Fibroblast of mammary gland (primary cell): ENCODE data around the gene MRPS24.
"Not testable (repeated sequence)": the region's sequence is repeated elsewhere in the genome, so short reads cannot be mapped to it uniquely, and the experiment has no call there.

Experiments
- DNase-seq: peaks from one replicate; pipeline ENCODE4 v3.0.0-alpha.2; 2010; ENCODE audit warnings: low read depth
- H3K4me3 ChIP-seq: 2 replicates; pipeline ENCODE4 v1.5.1; 2011; ENCODE audit warnings: low read depth, mild to moderate bottlenecking, low read length, moderate library complexity; ENCODE audit not compliant: control insufficient read depth
- TF ChIP-seq, protein P1 (sequence below): conservative IDR thresholded peaks from 2 replicates; pipeline ENCODE4 v1.5.1; 2011; ENCODE audit warnings: low read depth, low read length, inconsistent platforms; ENCODE audit not compliant: control insufficient read depth, insufficient read depth

Gene MRPS24

DNA sequence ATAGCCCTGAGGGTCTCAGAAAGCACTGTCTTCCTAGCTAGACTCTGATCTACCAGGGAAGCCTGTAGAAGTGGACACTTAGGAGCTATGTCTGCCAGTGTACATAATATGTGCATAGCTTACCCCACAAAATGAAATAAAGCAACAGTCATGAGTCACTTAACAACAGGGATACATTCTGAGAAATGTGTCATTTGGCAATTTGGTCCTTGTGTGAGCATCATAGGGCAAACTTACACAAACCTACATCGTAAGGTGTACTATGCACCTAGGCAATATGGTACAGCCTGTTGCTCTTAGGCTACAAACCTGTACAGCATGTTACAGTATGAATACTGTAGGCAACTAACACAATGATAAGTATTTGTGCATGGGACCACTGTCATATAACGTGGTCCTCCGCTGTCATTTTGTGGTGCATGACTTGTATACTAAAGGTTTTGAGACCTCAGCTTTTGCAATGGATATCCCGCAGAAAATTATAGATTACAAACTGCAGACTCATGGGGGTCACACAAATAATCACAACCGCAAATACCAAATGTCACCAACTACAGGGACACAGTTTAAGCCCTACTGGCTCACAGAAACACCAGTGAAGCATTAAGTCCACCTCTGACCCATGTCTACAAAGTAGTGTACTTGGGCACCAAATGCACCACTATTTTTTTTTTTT lies 35.4 kb upstream of the MRPS24 start:
- peak; percentile 58 for DNase-seq
- TF ChIP-seq, protein P1, sequence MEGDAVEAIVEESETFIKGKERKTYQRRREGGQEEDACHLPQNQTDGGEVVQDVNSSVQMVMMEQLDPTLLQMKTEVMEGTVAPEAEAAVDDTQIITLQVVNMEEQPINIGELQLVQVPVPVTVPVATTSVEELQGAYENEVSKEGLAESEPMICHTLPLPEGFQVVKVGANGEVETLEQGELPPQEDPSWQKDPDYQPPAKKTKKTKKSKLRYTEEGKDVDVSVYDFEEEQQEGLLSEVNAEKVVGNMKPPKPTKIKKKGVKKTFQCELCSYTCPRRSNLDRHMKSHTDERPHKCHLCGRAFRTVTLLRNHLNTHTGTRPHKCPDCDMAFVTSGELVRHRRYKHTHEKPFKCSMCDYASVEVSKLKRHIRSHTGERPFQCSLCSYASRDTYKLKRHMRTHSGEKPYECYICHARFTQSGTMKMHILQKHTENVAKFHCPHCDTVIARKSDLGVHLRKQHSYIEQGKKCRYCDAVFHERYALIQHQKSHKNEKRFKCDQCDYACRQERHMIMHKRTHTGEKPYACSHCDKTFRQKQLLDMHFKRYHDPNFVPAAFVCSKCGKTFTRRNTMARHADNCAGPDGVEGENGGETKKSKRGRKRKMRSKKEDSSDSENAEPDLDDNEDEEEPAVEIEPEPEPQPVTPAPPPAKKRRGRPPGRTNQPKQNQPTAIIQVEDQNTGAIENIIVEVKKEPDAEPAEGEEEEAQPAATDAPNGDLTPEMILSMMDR, result no peak
- H3K4me3 ChIP-seq, result no peak overlapping the region

GRCh38 chr7:43902542-43903054 lies 33.3 kb upstream of the MRPS24 start:
- DNase-seq, result no peak
- TF ChIP-seq, protein P1, result no peak
- H3K4me3 ChIP-seq, result no peak overlapping the region

DNA sequence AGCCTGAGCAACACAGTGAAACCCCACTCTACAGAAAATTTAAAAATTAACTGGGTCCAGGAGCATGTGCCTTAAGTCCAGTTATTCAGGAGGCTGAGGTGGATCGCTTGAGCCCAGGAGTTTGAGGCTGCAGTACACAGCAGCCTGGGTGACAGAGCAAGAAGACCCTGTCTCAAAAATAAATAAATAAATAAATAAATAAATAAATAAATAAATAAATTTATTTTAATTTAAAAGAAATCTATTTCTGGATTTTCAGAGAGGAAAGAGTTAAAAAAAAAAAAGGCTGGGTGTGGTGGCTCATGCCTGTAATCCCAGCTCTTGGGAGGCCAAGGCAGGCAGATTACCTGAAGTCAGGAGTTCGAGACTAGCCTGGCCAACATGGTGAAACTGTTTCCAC lies 29.3 kb upstream of the MRPS24 start:
- DNase-seq, H3K4me3 ChIP-seq: not testable (repeated sequence)

- TF ChIP-seq, protein P1, result no peak
- no peak for DNase-seq
- H3K4me3 ChIP-seq, result no peak overlapping the region
Observed at GRCh38 chr7:43895847-43896415, 26.6 kb upstream of the MRPS24 start.

DNA sequence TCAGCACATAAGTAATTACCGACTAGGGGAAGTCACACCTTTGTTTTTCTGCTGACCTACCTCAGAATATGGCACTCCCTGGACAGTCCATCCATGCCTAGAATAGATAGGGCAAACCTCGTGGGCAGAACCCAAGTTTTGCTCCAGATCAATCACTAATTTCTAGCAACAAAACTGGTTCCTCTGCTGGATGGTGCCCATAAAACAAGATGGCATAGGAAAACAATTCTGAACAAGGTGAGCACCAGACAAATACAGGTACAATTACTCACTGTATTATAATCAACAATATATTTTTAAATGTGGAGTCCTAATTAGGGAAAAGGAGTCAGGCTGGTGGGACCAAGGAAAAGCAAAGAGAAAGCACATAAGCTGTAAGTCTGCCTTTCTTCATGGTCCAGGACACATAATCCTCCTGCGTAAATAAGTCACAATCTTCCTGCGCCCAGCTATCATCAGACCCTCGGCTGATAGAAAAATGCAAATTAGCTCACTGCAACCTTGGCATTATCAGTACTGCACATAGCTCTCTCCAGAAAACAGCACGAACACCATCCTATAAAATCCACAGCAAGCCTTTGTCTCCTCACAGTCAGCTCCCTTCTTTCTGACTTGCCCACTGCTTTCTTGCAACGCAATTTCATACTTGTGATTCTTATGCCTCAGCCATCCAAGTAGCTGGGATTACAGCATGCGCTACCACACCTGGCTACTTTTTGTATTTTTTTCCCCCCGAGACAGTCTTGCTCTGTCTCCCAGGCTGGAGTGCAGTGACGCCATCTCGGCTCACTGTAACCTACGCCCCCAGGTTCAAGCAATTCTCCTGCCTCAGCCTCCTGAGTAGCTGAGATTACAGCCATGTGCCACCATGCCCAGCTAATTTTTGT lies 22.0 kb upstream of the MRPS24 start:
- H3K4me3 ChIP-seq, result no peak overlapping the region
- TF ChIP-seq, protein P1, result no peak
- DNase-seq, result no peak

GRCh38 chr7:43890468-43890867 lies 21.2 kb upstream of the MRPS24 start:
- no peak overlapping the region for H3K4me3 ChIP-seq
- TF ChIP-seq, protein P1, result no peak

More at GRCh38 chr7:43890468-43890867, 21.2 kb upstream of the MRPS24 start:
- DNase-seq, result no peak
